Caco-2 (cell line): Measurements from ENCODE around the gene ZNF184. TPM values are rescaled to one million over a fixed set of nuclear protein-coding genes. Genes with fewer than 3 reads are reported as not detected.

Experiments
- BruUV-seq: library from RNA; stranded (reverse); fragments of 400-500 nt; replicated peaks from 2 replicates; lab custom pipeline; 2021; lab: Mats Ljungman, UMichigan
- CTCF ChIA-PET: fragments of 300-600 bp; sonication (Branson Sonifier 250); formaldehyde crosslinking; loops from one replicate; lab custom pipeline; 2022; ENCODE audit warnings: antibody characterized with exemption; lab: Charles Lee
- POLR2A ChIA-PET: fragments of 300-600 bp; sonication (Branson Sonifier 250); formaldehyde crosslinking; loops from one replicate; lab custom pipeline; 2022; ENCODE audit warnings: antibody characterized with exemption; lab: Charles Lee
- DNase-seq, 2 experiments: peaks; one replicate each; pipeline versions ENCODE4 v3.0.0 to v3.0.0-alpha.2; 2020 to 2022
- H3K27me3 ChIP-seq: replicated peaks from 2 replicates; pipeline ENCODE4 v1.6.0; 2011; ENCODE audit warnings: low read length; ENCODE audit not compliant: control insufficient read depth, insufficient read depth
- H3K36me3 ChIP-seq: 2 replicates; pipeline ENCODE4 v1.5.1; 2011; ENCODE audit warnings: low read length; ENCODE audit not compliant: control insufficient read depth, insufficient read depth
- H3K4me1 ChIP-seq: fragments of 250-450 bp; sonication (Bioruptor Pico); 2 replicates; pipeline ENCODE4 v1.5.1; 2020; ENCODE audit warnings: mild to moderate bottlenecking
- H3K4me3 ChIP-seq: 2 replicates; pipeline ENCODE4 v1.5.1; 2011; ENCODE audit warnings: low read depth, mild to moderate bottlenecking, control low read depth, low read length
- H3K9me3 ChIP-seq: fragments of 250-450 bp; sonication (Bioruptor Pico); 2 replicates; pipeline ENCODE4 v1.5.1; 2020; ENCODE audit warnings: mild to moderate bottlenecking, moderate library complexity
- H3K27ac Mint-ChIP-seq: one replicate; pipeline ENCODE4 v1.8.0; 2022; ENCODE audit warnings: mixed read lengths; ENCODE audit not compliant: unreplicated experiment
- H3K27me3 Mint-ChIP-seq: one replicate; pipeline ENCODE4 v1.8.0; 2022; ENCODE audit warnings: mixed read lengths; ENCODE audit not compliant: insufficient read depth, unreplicated experiment
- H3K36me3 Mint-ChIP-seq: one replicate; pipeline ENCODE4 v1.8.0; 2022; ENCODE audit warnings: mild to moderate bottlenecking, mixed read lengths; ENCODE audit not compliant: insufficient read depth, unreplicated experiment
- H3K4me1 Mint-ChIP-seq: one replicate; pipeline ENCODE4 v1.8.0; 2022; ENCODE audit warnings: low read depth, mixed read lengths; ENCODE audit not compliant: unreplicated experiment
- H3K4me3 Mint-ChIP-seq: one replicate; pipeline ENCODE4 v1.8.0; 2022; ENCODE audit warnings: mild to moderate bottlenecking, moderate library complexity, mixed read lengths; ENCODE audit not compliant: unreplicated experiment
- H3K9me3 Mint-ChIP-seq: one replicate; pipeline ENCODE4 v1.8.0; 2022; ENCODE audit warnings: mixed read lengths; ENCODE audit not compliant: unreplicated experiment
- intact Hi-C: fragments of 100-400 bp; cut with micrococcal nuclease; formaldehyde crosslinking; loops from one replicate; pipeline ENCODE4 v1.10.0; 2022; ENCODE audit not compliant: unreplicated experiment
- total RNA-seq: library from RNA; stranded (reverse); gene quantifications from 2 replicates; pipeline ENCODE4 v1.2.3, GENCODE V29; 2022
- TF ChIP-seq, protein P1 (sequence below), 2 experiments: fragments of 200-600 bp in 1 of 2; IDR thresholded peaks; 1 replicate in 1 of 2; 2 replicates in 1 of 2; pipeline versions ENCODE4 v1.5.1 to v1.8.0; 2011 to 2022; ENCODE audit warnings: antibody characterized with exemption in 1 of 2, control low read depth in 1 of 2, inconsistent platforms in 1 of 2, low read depth in 1 of 2, low read length in 1 of 2, mild to moderate bottlenecking in 1 of 2, moderate library complexity in 1 of 2; ENCODE audit not compliant: insufficient read depth in 1 of 2, severe bottlenecking in 1 of 2, unreplicated experiment in 1 of 2

ZNF184 gene
- total RNA-seq, 1 experiment from 2014 or later: 3.9 TPM

DNA sequence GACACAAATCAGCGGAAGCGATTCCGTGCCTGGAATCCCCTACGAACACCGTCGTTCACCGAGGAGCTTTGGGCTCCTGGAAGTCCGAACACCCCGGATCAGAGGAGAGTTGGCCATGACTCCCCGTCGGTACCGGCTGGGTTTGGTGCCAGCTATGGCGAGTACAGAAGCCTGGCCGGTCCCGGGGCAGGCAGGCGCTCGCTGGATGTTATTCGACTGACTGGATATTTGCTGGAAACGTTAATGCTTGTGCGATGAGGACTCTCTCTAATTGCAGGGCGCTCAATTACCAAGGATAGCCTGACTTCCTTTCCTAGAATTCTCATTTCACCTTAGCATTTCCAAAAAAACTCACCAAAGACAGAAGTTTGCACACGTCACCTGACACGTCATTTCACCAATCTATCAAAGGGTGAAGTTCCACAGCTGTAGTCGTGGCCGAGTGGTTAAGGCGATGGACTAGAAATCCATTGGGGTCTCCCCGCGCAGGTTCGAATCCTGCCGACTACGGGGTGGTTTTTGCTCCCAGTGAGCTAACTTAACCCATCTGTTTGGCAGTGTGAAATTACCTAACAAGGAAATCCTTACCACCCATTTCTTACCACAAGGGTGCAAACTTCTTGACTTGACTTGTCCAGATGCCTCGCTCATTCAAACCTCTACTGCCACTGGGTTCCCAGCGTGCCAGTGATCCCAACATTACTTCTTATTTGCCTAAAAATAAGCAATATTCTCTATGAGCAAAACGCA lies 22.7 kb upstream of the ZNF184 start:
- Mint-ChIP-seq H3K36me3 (peaks cover 6% of the 10 kb centered on the region), H3K9me3 (no peaks in the 10 kb centered on the region), H3K27me3 (peaks cover 3% of the 10 kb centered on the region), H3K27ac (no peak overlapping the region), H3K4me1 (peaks cover 6% of the 10 kb centered on the region), H3K4me3 (no peak overlapping the region)
- no peak overlapping the region for H3K4me3 ChIP-seq
- H3K9me3 ChIP-seq: no peaks in the 10 kb centered on the region
- no peaks in the 10 kb centered on the region for H3K4me1 ChIP-seq
- ChIA-PET POLR2A (interaction anchor here (1.0 kb wide), 1 partner anchor 22 kb away, joined by 3 read pairs; the partner anchor contains the start of gene ZNF184), CTCF (no interaction called here)
- TF ChIP-seq, protein P1, sequence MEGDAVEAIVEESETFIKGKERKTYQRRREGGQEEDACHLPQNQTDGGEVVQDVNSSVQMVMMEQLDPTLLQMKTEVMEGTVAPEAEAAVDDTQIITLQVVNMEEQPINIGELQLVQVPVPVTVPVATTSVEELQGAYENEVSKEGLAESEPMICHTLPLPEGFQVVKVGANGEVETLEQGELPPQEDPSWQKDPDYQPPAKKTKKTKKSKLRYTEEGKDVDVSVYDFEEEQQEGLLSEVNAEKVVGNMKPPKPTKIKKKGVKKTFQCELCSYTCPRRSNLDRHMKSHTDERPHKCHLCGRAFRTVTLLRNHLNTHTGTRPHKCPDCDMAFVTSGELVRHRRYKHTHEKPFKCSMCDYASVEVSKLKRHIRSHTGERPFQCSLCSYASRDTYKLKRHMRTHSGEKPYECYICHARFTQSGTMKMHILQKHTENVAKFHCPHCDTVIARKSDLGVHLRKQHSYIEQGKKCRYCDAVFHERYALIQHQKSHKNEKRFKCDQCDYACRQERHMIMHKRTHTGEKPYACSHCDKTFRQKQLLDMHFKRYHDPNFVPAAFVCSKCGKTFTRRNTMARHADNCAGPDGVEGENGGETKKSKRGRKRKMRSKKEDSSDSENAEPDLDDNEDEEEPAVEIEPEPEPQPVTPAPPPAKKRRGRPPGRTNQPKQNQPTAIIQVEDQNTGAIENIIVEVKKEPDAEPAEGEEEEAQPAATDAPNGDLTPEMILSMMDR (IDR thresholded peaks at IDR 0.05; ENCODE audit: insufficient read depth in 1 of 2, low read depth in 1 of 2, low read length in 1 of 2, severe bottlenecking in 1 of 2, unreplicated experiment in 1 of 2): no peak
- no peaks in the 10 kb centered on the region for H3K36me3 ChIP-seq
- no peaks in the 10 kb centered on the region for H3K27me3 ChIP-seq
- BruUV-seq: no TSS peak
- intact Hi-C loops: no loop called here
- DNase-seq: peak in 1 of 2 experiments; percentile 19

DNA sequence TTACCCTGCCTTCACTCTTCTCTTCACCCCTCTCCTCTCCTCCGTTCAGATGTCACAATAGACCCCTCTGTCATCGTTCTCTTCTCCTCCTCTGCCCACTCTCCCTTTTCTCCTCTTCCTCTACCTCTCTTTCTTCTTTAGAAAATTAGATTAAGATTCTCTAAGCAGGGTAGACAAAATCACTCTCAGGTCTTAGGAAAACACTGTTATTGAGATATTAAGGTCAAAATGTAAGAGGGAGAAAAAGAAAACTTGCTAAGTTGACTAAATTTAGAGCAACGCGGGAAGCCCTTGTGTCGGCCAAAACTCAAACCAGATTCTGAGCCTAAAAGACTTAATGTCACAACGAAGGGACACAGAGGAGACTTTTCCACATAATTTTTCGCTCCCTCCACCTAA lies 22.1 kb upstream of the ZNF184 start:
- H3K27me3 ChIP-seq: no peaks in the 10 kb centered on the region
- no peaks in the 10 kb centered on the region for H3K36me3 ChIP-seq
- TF ChIP-seq, protein P1 (IDR thresholded peaks at IDR 0.05; ENCODE audit: insufficient read depth in 1 of 2, low read depth in 1 of 2, low read length in 1 of 2, severe bottlenecking in 1 of 2, unreplicated experiment in 1 of 2): no peak
- H3K9me3 Mint-ChIP-seq: no peaks in the 10 kb centered on the region
- no peak overlapping the region for H3K27ac Mint-ChIP-seq
- intact Hi-C loops: no loop called here
- peaks cover 6% of the 10 kb centered on the region for H3K36me3 Mint-ChIP-seq
- DNase-seq: no peak
- H3K4me3 Mint-ChIP-seq: no peak overlapping the region
- H3K9me3 ChIP-seq: no peaks in the 10 kb centered on the region
- H3K4me1 Mint-ChIP-seq: peaks cover 6% of the 10 kb centered on the region
- no peak overlapping the region for H3K4me3 ChIP-seq
- ChIA-PET CTCF (no interaction called here), POLR2A (no interaction called here)
- no peaks in the 10 kb centered on the region for H3K4me1 ChIP-seq
- H3K27me3 Mint-ChIP-seq: no peaks in the 10 kb centered on the region
- BruUV-seq: no TSS peak

DNA sequence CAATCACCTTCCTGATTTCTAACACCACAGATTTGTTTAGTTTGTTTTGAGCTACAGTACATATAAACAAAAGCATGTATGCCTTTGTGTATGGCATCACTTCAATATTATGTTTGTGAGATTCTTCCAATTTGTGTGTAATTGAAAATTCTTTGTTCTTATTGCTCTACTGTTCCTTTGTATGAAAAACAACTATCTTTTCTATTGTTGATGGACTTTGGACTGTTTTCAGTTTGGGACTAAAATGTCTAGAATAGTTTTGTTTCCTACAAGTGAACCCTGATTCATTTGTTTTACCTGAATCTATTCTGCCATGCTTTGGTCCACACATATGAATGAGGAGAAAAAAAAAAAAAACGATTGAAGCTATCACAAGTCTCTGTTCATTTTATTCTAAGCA lies 21.2 kb upstream of the ZNF184 start:
- BruUV-seq: no TSS peak
- TF ChIP-seq, protein P1 (IDR thresholded peaks at IDR 0.05; ENCODE audit: insufficient read depth in 1 of 2, low read depth in 1 of 2, low read length in 1 of 2, severe bottlenecking in 1 of 2, unreplicated experiment in 1 of 2): no peak
- H3K27ac Mint-ChIP-seq: no peak overlapping the region
- H3K4me1 ChIP-seq: no peaks in the 10 kb centered on the region
- intact Hi-C loops: no loop called here
- H3K27me3 Mint-ChIP-seq: no peaks in the 10 kb centered on the region
- ChIA-PET CTCF (no interaction called here), POLR2A (no interaction called here)
- peaks cover 6% of the 10 kb centered on the region for H3K4me1 Mint-ChIP-seq
- H3K36me3 Mint-ChIP-seq: peaks cover 6% of the 10 kb centered on the region
- H3K4me3 ChIP-seq: no peak overlapping the region
- H3K27me3 ChIP-seq: no peaks in the 10 kb centered on the region
- H3K36me3 ChIP-seq: no peaks in the 10 kb centered on the region
- H3K9me3 ChIP-seq: no peaks in the 10 kb centered on the region
- no peak for DNase-seq
- no peaks in the 10 kb centered on the region for H3K9me3 Mint-ChIP-seq
- no peak overlapping the region for H3K4me3 Mint-ChIP-seq
